ENCODE results near the gene GTF2F2.
A peak's percentile ranks its signal among the peaks of the same experiment; 100 is the strongest.
"Not testable (repeated sequence)": the region's sequence is repeated elsewhere in the genome, so short reads cannot be mapped to it uniquely, and the experiment has no call there.

Gene GTF2F2

GRCh38 chr13:45180303-45180702 is 60.0 kb downstream of the GTF2F2 start:
- no peak for DNase-seq (ENCODE audit: low spot score)

GRCh38 chr13:45180713-45181601 is 60.6 kb downstream of the GTF2F2 start:
- no peak for DNase-seq (ENCODE audit: low spot score)

GRCh38 chr13:45184693-45185092 is 64.4 kb downstream of the GTF2F2 start:
- DNase-seq (ENCODE audit: low spot score), result no peak

GRCh38 chr13:45185286-45185685 is 65.0 kb downstream of the GTF2F2 start:
- DNase-seq (ENCODE audit: low spot score), result no peak

- not testable (repeated sequence) for DNase-seq (ENCODE audit: low spot score)
These were observed 68.8 kb downstream of the GTF2F2 start for GRCh38 chr13:45189077-45189476.

GRCh38 chr13:45189511-45189910 is 69.2 kb downstream of the GTF2F2 start:
- DNase-seq (ENCODE audit: low spot score), result not testable (repeated sequence)

GRCh38 chr13:45191874-45192273 is 71.6 kb downstream of the GTF2F2 start:
- DNase-seq (ENCODE audit: low spot score), result no peak

GRCh38 chr13:45194081-45194939 is 74.0 kb downstream of the GTF2F2 start:
- no peak for DNase-seq (ENCODE audit: low spot score)

GRCh38 chr13:45195421-45195820 is 75.1 kb downstream of the GTF2F2 start:
- DNase-seq (ENCODE audit: low spot score), result no peak

GRCh38 chr13:45196096-45196495 is 75.8 kb downstream of the GTF2F2 start:
- DNase-seq (ENCODE audit: low spot score), result no peak

- DNase-seq (ENCODE audit: low spot score), result no peak
These were observed 76.3 kb downstream of the GTF2F2 start for GRCh38 chr13:45196622-45197021.

- no peak for DNase-seq (ENCODE audit: low spot score)
These were observed 77.7 kb downstream of the GTF2F2 start for GRCh38 chr13:45198041-45198440.

- DNase-seq (ENCODE audit: low spot score), result no peak
These were observed 78.6 kb downstream of the GTF2F2 start for GRCh38 chr13:45198924-45199323.

- DNase-seq (ENCODE audit: low spot score), result no peak
These were observed 79.4 kb downstream of the GTF2F2 start for GRCh38 chr13:45199711-45200110.

GRCh38 chr13:45200701-45201232 is 80.5 kb downstream of the GTF2F2 start, which contains the start of gene KCTD4:
Gene KCTD4 (minus strand): TSS chr13:45201045. CDS start chr13:45194567, 6,478 bp downstream.
- DNase-seq (ENCODE audit: low spot score), result no peak

GRCh38 chr13:45205124-45205523 is 84.8 kb downstream of the GTF2F2 start:
- no peak for DNase-seq (ENCODE audit: low spot score)

GRCh38 chr13:45206340-45206739 is 86.0 kb downstream of the GTF2F2 start:
- peak; percentile 51 for DNase-seq (ENCODE audit: low spot score)

- DNase-seq (ENCODE audit: low spot score), result no peak
These were observed 87.0 kb downstream of the GTF2F2 start for GRCh38 chr13:45207319-45207718.

- no peak for DNase-seq (ENCODE audit: low spot score)
These were observed 87.8 kb downstream of the GTF2F2 start for GRCh38 chr13:45208132-45208531.

- no peak for DNase-seq (ENCODE audit: low spot score)
These were observed 88.9 kb downstream of the GTF2F2 start for GRCh38 chr13:45209229-45209628.

- no peak for DNase-seq (ENCODE audit: low spot score)
These were observed 95.2 kb downstream of the GTF2F2 start for GRCh38 chr13:45215392-45216077.

GRCh38 chr13:45216193-45216592 is 95.9 kb downstream of the GTF2F2 start:
- DNase-seq (ENCODE audit: low spot score), result no peak
